Lower lobe of right lung (tissue), 2 donors: ENCODE data around the gene MLLT10. TPM values are rescaled to one million over a fixed set of nuclear protein-coding genes. Genes with fewer than 3 reads are reported as not detected.

Experiments
- ATAC-seq, 2 donors: fragments of 200-7000 bp; cut with Tn5 transposase; one replicate each; pipeline ENCODE4 v1.9.1; 2020 to 2022; ENCODE audit warnings: mild to moderate bottlenecking in 2 of 2, moderate library complexity in 2 of 2
- DNase-seq: peaks from one replicate; pipeline ENCODE4 v3.0.0-alpha.2; 2020
- H3K27ac ChIP-seq: fragments of 200-600 bp; one replicate; pipeline ENCODE4 v1.8.0; 2022
- H3K27me3 ChIP-seq: fragments of 200-600 bp; one replicate; pipeline ENCODE4 v1.8.0; 2022; ENCODE audit warnings: low read depth
- H3K36me3 ChIP-seq: fragments of 200-600 bp; one replicate; pipeline ENCODE4 v1.8.0; 2022; ENCODE audit warnings: mild to moderate bottlenecking
- H3K4me1 ChIP-seq: fragments of 200-600 bp; one replicate; pipeline ENCODE4 v1.8.0; 2022
- H3K4me3 ChIP-seq: fragments of 200-600 bp; one replicate; pipeline ENCODE4 v1.8.0; 2022; ENCODE audit warnings: mild to moderate bottlenecking
- H3K9me3 ChIP-seq: fragments of 200-600 bp; one replicate; pipeline ENCODE4 v1.8.0; 2022
- intact Hi-C: fragments of 100-400 bp; cut with DNase I; formaldehyde crosslinking; loops from one replicate; pipeline ENCODE4 v1.11.0; 2022
- total RNA-seq: library from RNA; stranded (reverse); fragmentation: NEBNext Ultra II Directional; extraction: Animal tissue kit (Norgen Biotek cat#: 25700); gene quantifications from one replicate; pipeline ENCODE4 v1.2.1, GENCODE V29; 2021
- TF ChIP-seq, protein P1 (sequence below): fragments of 200-600 bp; IDR thresholded peaks from one replicate; pipeline ENCODE4 v1.8.0; 2022; ENCODE audit warnings: antibody characterized with exemption, mild to moderate bottlenecking
- donor health status: DM: no; HTN: yes; CAD: no; lungs with severe emphysema.

The MLLT10 gene
- total RNA-seq, 1 donor from 2014 or later = 48.8 TPM

DNA sequence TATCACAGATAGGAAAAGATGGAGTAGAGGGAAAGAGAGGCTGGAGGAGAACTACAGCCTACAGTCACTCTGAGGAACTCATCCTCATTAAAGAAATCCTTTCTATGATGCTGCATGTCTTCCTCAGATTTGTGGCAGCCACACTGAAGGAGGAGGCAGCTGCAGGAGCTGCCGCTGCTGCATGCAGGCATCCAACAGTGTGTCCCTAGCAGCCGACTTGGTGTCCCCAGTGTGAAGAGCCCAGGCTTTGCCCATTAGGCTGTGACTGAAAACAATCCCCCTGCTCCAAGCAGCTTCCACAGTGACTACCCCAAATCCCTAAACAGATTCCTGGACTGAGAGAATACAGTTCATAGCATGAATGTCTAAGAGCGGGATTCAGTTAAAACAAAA lies 31.7 kb upstream of the MLLT10 start:
- H3K27ac ChIP-seq = no peak overlapping the region
- intact Hi-C loops = no loop called here
- H3K4me1 ChIP-seq = peaks cover 13% of the 10 kb centered on the region
- H3K4me3 ChIP-seq = no peak overlapping the region
- no peaks in the 10 kb centered on the region for H3K9me3 ChIP-seq
- H3K27me3 ChIP-seq = peaks cover 21% of the 10 kb centered on the region
- ATAC-seq (no peak), DNase-seq (no peak)
- TF ChIP-seq, protein P1, sequence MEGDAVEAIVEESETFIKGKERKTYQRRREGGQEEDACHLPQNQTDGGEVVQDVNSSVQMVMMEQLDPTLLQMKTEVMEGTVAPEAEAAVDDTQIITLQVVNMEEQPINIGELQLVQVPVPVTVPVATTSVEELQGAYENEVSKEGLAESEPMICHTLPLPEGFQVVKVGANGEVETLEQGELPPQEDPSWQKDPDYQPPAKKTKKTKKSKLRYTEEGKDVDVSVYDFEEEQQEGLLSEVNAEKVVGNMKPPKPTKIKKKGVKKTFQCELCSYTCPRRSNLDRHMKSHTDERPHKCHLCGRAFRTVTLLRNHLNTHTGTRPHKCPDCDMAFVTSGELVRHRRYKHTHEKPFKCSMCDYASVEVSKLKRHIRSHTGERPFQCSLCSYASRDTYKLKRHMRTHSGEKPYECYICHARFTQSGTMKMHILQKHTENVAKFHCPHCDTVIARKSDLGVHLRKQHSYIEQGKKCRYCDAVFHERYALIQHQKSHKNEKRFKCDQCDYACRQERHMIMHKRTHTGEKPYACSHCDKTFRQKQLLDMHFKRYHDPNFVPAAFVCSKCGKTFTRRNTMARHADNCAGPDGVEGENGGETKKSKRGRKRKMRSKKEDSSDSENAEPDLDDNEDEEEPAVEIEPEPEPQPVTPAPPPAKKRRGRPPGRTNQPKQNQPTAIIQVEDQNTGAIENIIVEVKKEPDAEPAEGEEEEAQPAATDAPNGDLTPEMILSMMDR = no peak
- no peaks in the 10 kb centered on the region for H3K36me3 ChIP-seq

DNA sequence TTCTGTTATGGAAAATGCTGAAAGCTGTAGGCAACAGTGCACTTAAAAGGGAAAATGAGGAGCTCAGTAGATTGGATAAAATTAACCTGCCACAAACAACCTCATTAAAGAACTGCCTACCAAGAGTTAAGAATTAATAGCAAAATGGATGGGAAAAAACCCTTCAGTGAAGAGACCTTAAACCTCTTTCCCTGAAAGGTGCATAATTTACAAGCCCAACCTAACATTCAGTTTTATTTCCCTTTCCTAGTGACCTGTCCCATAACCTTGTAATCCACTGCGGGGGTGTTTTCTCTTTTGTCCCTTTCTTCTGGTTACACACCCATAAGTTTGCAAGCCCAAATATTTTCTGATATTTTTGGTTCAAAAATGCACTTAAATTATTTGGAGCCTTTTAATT lies 30.5 kb upstream of the MLLT10 start:
- Histone ChIP-seq H3K27me3 (peaks cover 21% of the 10 kb centered on the region), H3K27ac (no peak overlapping the region), H3K9me3 (no peaks in the 10 kb centered on the region), H3K4me3 (no peak overlapping the region), H3K4me1 (peaks cover 10% of the 10 kb centered on the region), H3K36me3 (no peaks in the 10 kb centered on the region)
- TF ChIP-seq, protein P1 = no peak
- DNase-seq (no peak), ATAC-seq (no peak)
- intact Hi-C loops = no loop called here

DNA sequence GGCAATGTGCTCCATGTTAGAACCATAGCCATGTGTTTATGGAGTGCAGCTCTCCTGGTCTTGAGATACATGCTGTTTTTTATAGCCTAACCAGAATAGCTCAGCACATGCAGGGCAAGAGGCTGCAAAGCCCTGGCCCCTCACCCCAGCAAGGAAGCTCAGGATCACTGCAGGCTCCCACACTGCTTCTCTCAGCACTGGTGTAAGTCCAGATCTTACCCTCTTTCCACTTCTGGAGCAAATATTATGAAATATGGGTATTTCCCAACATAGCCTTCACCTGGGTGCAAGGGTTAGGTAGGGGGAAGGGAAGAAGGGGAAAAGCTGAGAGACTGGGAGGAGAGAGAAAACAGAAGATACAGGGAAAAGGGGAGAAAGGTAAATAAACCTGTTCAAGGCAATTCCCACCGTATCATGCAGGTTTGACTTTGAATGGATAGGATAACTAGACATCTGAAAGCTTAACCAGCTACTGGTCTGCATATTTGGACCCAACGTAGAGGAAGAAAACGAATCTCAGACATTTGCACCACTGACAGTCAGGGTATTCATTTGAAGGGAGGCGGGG lies 28.2 kb upstream of the MLLT10 start:
- no peak for DNase-seq
- TF ChIP-seq, protein P1 = no peak
- H3K36me3 ChIP-seq = no peaks in the 10 kb centered on the region
- H3K27ac ChIP-seq = no peak overlapping the region
- no peaks in the 10 kb centered on the region for H3K4me1 ChIP-seq
- H3K4me3 ChIP-seq = no peak overlapping the region
- intact Hi-C loops = no loop called here
- peaks cover 21% of the 10 kb centered on the region for H3K27me3 ChIP-seq
- ATAC-seq = peak; percentile 47 to 74
- H3K9me3 ChIP-seq = no peaks in the 10 kb centered on the region

DNA sequence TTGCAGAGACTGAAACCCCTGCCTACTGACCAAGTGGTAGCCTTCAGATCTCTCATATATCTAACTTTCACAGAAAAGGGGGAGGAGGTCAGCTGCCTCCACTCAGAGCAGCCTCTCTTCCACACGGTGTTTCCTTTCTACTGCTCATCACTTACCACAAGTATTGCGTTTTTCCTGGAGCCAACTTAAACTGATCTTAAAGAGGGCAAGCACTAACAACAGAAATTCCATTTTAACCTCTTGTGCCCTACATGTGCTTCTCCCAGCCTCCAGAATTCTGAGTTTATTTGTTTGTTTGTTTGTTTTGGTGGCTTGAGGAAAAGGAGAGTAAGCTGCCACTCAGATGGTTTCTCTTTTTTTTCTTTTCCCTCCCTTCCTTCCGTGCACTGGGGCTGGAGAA lies 27.7 kb upstream of the MLLT10 start:
- intact Hi-C loops = no loop called here
- TF ChIP-seq, protein P1 = no peak
- no peaks in the 10 kb centered on the region for H3K9me3 ChIP-seq
- peaks cover 26% of the 10 kb centered on the region for H3K27me3 ChIP-seq
- DNase-seq = no peak
- no peak overlapping the region for H3K27ac ChIP-seq
- no peaks in the 10 kb centered on the region for H3K4me1 ChIP-seq
- H3K36me3 ChIP-seq = no peaks in the 10 kb centered on the region
- no peak for ATAC-seq
- no peak overlapping the region for H3K4me3 ChIP-seq

GRCh38 chr10:21507150-21507549 lies 26.9 kb upstream of the MLLT10 start:
- intact Hi-C loops = no loop called here
- ATAC-seq (no peak), DNase-seq (no peak)
- no peaks in the 10 kb centered on the region for H3K9me3 ChIP-seq
- no peaks in the 10 kb centered on the region for H3K36me3 ChIP-seq
- no peaks in the 10 kb centered on the region for H3K4me1 ChIP-seq
- no peak overlapping the region for H3K27ac ChIP-seq
- H3K4me3 ChIP-seq = no peak overlapping the region
- TF ChIP-seq, protein P1 = no peak
- H3K27me3 ChIP-seq = peaks cover 32% of the 10 kb centered on the region
